Measurements from ENCODE around the gene PCDHGB4.

DNA sequence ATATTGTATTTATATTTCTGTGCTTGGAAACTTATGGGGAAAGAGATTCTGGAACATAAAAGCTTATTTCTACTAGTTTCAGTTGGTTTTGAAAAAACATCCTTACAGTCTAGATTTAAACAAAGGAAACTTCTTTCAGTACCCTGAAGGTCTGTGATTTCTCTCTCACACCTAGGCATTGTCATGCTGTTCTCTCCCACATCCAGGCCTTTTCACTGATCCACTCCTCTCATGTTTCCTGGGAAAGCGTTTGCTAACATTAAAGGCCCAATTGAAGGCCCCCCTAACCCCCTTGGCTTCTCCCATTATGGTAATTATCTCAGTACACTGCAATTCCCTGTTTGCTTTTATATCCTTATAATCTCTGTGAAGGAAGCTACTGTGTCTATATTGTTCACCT, 44.7 kb upstream of the PCDHGB4 start:
- TF ChIP-seq, protein P1, sequence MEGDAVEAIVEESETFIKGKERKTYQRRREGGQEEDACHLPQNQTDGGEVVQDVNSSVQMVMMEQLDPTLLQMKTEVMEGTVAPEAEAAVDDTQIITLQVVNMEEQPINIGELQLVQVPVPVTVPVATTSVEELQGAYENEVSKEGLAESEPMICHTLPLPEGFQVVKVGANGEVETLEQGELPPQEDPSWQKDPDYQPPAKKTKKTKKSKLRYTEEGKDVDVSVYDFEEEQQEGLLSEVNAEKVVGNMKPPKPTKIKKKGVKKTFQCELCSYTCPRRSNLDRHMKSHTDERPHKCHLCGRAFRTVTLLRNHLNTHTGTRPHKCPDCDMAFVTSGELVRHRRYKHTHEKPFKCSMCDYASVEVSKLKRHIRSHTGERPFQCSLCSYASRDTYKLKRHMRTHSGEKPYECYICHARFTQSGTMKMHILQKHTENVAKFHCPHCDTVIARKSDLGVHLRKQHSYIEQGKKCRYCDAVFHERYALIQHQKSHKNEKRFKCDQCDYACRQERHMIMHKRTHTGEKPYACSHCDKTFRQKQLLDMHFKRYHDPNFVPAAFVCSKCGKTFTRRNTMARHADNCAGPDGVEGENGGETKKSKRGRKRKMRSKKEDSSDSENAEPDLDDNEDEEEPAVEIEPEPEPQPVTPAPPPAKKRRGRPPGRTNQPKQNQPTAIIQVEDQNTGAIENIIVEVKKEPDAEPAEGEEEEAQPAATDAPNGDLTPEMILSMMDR (IDR thresholded peaks at IDR 0.05; ENCODE audit: low read depth, low read length, poor library complexity, severe bottlenecking), result no peak
- no peak for TF ChIP-seq EZH2phosphoT487 (IDR thresholded peaks at IDR 0.05; ENCODE audit: borderline replicate concordance, low read length)

Data from DOHH2 (cell line).